K562 (cell line): ENCODE data around the gene SLC5A2. TPM values are rescaled to one million over a fixed set of nuclear protein-coding genes. Genes with fewer than 3 reads are reported as not detected.

ENCODE experiments used
- ARHGAP35 ChIP-seq: fragments of 450-650 bp; IDR thresholded peaks from 2 replicates; pipeline ENCODE4 v1.6.1; 2018; ENCODE audit not compliant: partially characterized antibody
- BHLHE40 ChIP-seq: IDR thresholded peaks from 2 replicates; pipeline ENCODE4 v1.6.1; 2011; ENCODE audit warnings: low read length, improper control_type of control experiment
- CCAR2 ChIP-seq: fragments of 200-400 bp; formaldehyde crosslinking; IDR thresholded peaks from 2 replicates; pipeline ENCODE4 v1.6.1; 2017; ENCODE audit warnings: mild to moderate bottlenecking, low read depth, low read length
- DACH1 ChIP-seq: fragments of 450-650 bp; IDR thresholded peaks from 2 replicates; pipeline ENCODE4 v1.6.1; 2018; ENCODE audit not compliant: partially characterized antibody
- ELF1 ChIP-seq: fragments of 200-800 bp; sonication (Bioruptor generic); IDR thresholded peaks from 2 replicates; pipeline ENCODE4 v1.6.1; 2016; ENCODE audit warnings: missing genetic modification characterization, missing compliant biosample characterization
- ETS1 ChIP-seq: conservative IDR thresholded peaks from 2 replicates; pipeline ENCODE4 v1.6.1; 2011; ENCODE audit warnings: low read depth, mild to moderate bottlenecking, low read length; ENCODE audit not compliant: control insufficient read depth
- GTF2A2 ChIP-seq: IDR thresholded peaks from 2 replicates; pipeline ENCODE4 v1.6.1; 2016; ENCODE audit warnings: mild to moderate bottlenecking, missing genetic modification characterization, missing compliant biosample characterization
- KDM1A ChIP-seq, 2 experiments: fragments of 450-650 bp; IDR thresholded peaks; 2 replicates each; pipeline ENCODE4 v1.6.1; 2016; ENCODE audit warnings: mild to moderate bottlenecking in 2 of 2
- MITF ChIP-seq: IDR thresholded peaks from 2 replicates; pipeline ENCODE4 v1.6.1; 2014; ENCODE audit warnings: antibody characterized with exemption
- MYC ChIP-seq, 2 experiments: fragments of 250-450 bp in 1 of 2; sonication (Bioruptor Pico) in 1 of 2; IDR thresholded peaks; 2 replicates each; pipeline versions ENCODE4 v1.5.1 to v1.6.1; 2012 to 2021; ENCODE audit warnings: low read depth in 2 of 2, borderline replicate concordance in 1 of 2, improper control_type of control experiment in 1 of 2, low read length in 1 of 2, mild to moderate bottlenecking in 1 of 2, moderate library complexity in 1 of 2
- NFRKB ChIP-seq: fragments of 450-650 bp; IDR thresholded peaks from 2 replicates; pipeline ENCODE4 v1.6.1; 2016; ENCODE audit warnings: low read depth
- SAP30 ChIP-seq: fragments of 200-600 bp; sonication (generic); IDR thresholded peaks from 2 replicates; pipeline ENCODE4 v1.6.1; 2012; ENCODE audit warnings: borderline replicate concordance, low read depth, mild to moderate bottlenecking, moderate library complexity, low read length, control low read depth, inconsistent platforms; ENCODE audit not compliant: insufficient read depth, poor library complexity, severe bottlenecking
- TAF7 ChIP-seq: fragments of 450-650 bp; IDR thresholded peaks from 2 replicates; pipeline ENCODE4 v1.6.1; 2016; ENCODE audit warnings: missing genetic modification characterization, missing compliant biosample characterization
- ZBTB12 ChIP-seq: fragments of 250-450 bp; sonication (Bioruptor Pico); IDR thresholded peaks from 2 replicates; pipeline ENCODE4 v1.4.0; 2020
- ZC3H11A ChIP-seq: IDR thresholded peaks from 2 replicates; pipeline ENCODE4 v1.6.1; 2012; ENCODE audit warnings: low read depth, low read length, improper control_type of control experiment
- ZFX ChIP-seq: sonication (generic); formaldehyde crosslinking; IDR thresholded peaks from 2 replicates; pipeline ENCODE4 v1.8.0; 2022; ENCODE audit warnings: mild to moderate bottlenecking, missing genetic modification reagents, moderate library complexity
- ZNF445 ChIP-seq: fragments of 250-450 bp; sonication (Bioruptor Pico); IDR thresholded peaks from 2 replicates; pipeline ENCODE4 v1.4.0; 2020; ENCODE audit warnings: low read depth, mild to moderate bottlenecking, moderate library complexity
- ZNF766 ChIP-seq: fragments of 200-800 bp; sonication (Bioruptor generic); conservative IDR thresholded peaks from 2 replicates; pipeline ENCODE4 v1.6.1; 2016; ENCODE audit warnings: missing genetic modification characterization, missing compliant biosample characterization
- polyA plus RNA-seq, 8 experiments: library from polyadenylated mRNA; depleted of rRNA in 4 of 8; stranded (reverse) in 5 of 8; unstranded in 3 of 8; fragments of >200 nt; fragmentation: Nextera tagmentation in 2 of 8; fragmentation: Illumina TruSeq in 1 of 8; extraction: Ambion mirVana in 2 of 8; extraction: Trizol in 1 of 8; gene quantifications; 2 replicates each; pipeline versions ENCODE4 v1.2.1 to v1.2.3, GENCODE V29; 2011 to 2014; ENCODE audit warnings: inconsistent platforms in 1 of 8, missing spikeins in 1 of 8
- total RNA-seq, 7 experiments: library from RNA; depleted of rRNA in 6 of 7; stranded (reverse); fragments of >200 nt in 6 of 7; fragmentation: Illumina TruSeq in 2 of 7; extraction: Trizol in 2 of 7; gene quantifications; 2 replicates each; pipeline versions ENCODE4 v1.2.1 to v1.2.3, GENCODE V29; 2011 to 2021; ENCODE audit warnings: low replicate concordance in 1 of 7
- TF ChIP-seq, protein P1 (sequence below): sonication (generic); formaldehyde crosslinking; IDR thresholded peaks from 2 replicates; pipeline ENCODE4 v1.8.0; 2022; ENCODE audit warnings: missing genetic modification reagents, mild to moderate bottlenecking, borderline replicate concordance
- TF ChIP-seq, protein P2 (sequence below): fragments of 450-650 bp; formaldehyde crosslinking; IDR thresholded peaks from 2 replicates; pipeline ENCODE4 v1.4.0; 2022; ENCODE audit warnings: missing genetic modification characterization

SLC5A2 gene
- total and polyA plus RNA-seq, 9 of the 15 experiments (the other 6 are each of a cell fraction or from before 2014, with no cell fraction given): 0.07 to 2.7 (median 2.2) TPM; not detected in 6

- TF ChIP-seq MITF (no peak), ETS1 (no peak), GTF2A2 (tag) (no peak), CCAR2 (no peak), ZC3H11A (no peak), ZNF766 (no peak), ARHGAP35 (no peak), ZBTB12 (CRISPR knock-in tag) (no peak), ZNF445 (CRISPR knock-in tag) (no peak), ELF1 (tag) (0 out of 2 replicates have a peak, but pooled peaks have one; percentile 22), NFRKB (no peak), TAF7 (tag) (no peak), ZFX (0 out of 2 replicates have a peak, but pooled peaks have one; percentile 34), BHLHE40 (peak; percentile 54), SAP30 (no peak), MYC (IDR thresholded peaks at IDR 0.05; ENCODE audit: low read depth, low read length) (peak; percentile 70), MYC (CRISPR knock-in tag; IDR thresholded peaks at IDR 0.05; ENCODE audit: borderline replicate concordance, low read depth) (no peak), DACH1 (no peak), KDM1A (IDR thresholded peaks at IDR 0.05) (0 out of 4 replicates have a peak, but pooled peaks of 1 of the 2 experiments have one; percentile 6)
- TF ChIP-seq, protein P1, sequence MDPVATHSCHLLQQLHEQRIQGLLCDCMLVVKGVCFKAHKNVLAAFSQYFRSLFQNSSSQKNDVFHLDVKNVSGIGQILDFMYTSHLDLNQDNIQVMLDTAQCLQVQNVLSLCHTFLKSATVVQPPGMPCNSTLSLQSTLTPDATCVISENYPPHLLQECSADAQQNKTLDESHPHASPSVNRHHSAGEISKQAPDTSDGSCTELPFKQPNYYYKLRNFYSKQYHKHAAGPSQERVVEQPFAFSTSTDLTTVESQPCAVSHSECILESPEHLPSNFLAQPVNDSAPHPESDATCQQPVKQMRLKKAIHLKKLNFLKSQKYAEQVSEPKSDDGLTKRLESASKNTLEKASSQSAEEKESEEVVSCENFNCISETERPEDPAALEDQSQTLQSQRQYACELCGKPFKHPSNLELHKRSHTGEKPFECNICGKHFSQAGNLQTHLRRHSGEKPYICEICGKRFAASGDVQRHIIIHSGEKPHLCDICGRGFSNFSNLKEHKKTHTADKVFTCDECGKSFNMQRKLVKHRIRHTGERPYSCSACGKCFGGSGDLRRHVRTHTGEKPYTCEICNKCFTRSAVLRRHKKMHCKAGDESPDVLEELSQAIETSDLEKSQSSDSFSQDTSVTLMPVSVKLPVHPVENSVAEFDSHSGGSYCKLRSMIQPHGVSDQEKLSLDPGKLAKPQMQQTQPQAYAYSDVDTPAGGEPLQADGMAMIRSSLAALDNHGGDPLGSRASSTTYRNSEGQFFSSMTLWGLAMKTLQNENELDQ (CRISPR knock-in tag): no peak
- TF ChIP-seq, protein P2, sequence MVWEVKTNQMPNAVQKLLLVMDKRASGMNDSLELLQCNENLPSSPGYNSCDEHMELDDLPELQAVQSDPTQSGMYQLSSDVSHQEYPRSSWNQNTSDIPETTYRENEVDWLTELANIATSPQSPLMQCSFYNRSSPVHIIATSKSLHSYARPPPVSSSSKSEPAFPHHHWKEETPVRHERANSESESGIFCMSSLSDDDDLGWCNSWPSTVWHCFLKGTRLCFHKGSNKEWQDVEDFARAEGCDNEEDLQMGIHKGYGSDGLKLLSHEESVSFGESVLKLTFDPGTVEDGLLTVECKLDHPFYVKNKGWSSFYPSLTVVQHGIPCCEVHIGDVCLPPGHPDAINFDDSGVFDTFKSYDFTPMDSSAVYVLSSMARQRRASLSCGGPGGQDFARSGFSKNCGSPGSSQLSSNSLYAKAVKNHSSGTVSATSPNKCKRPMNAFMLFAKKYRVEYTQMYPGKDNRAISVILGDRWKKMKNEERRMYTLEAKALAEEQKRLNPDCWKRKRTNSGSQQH (CRISPR knock-in tag): no peak
Measured at GRCh38 chr16:31451681-31452351, 31.1 kb upstream of the SLC5A2 start (continued).
